NCI-H1048 (cell line): Measurements from ENCODE around the gene PIK3R1.

Experiments
- DNase-seq: peaks from one replicate; lab custom pipeline; 2025; lab: John Stamatoyannopoulos, UW

PIK3R1 gene

GRCh38 chr5:68271124-68271523 lies 55.6 kb downstream of the PIK3R1 start:
- DNase-seq = no peak

- no peak for DNase-seq
Observed at GRCh38 chr5:68272289-68272688, 56.7 kb downstream of the PIK3R1 start.

GRCh38 chr5:68273717-68274409 lies 58.3 kb downstream of the PIK3R1 start:
- DNase-seq = no peak

GRCh38 chr5:68274847-68275651 lies 59.5 kb downstream of the PIK3R1 start:
- DNase-seq = no peak

- DNase-seq = no peak
Observed at GRCh38 chr5:68276740-68277139, 61.2 kb downstream of the PIK3R1 start.

- no peak for DNase-seq
Observed at GRCh38 chr5:68277431-68277830, 61.9 kb downstream of the PIK3R1 start.

GRCh38 chr5:68279984-68280383 lies 64.4 kb downstream of the PIK3R1 start:
- DNase-seq = no peak

GRCh38 chr5:68282001-68282400 lies 66.4 kb downstream of the PIK3R1 start:
- no peak for DNase-seq

- DNase-seq = no peak
Observed at GRCh38 chr5:68283766-68284165, 68.2 kb downstream of the PIK3R1 start.

GRCh38 chr5:68285075-68285840 lies 69.7 kb downstream of the PIK3R1 start:
- no peak for DNase-seq

GRCh38 chr5:68285851-68286611 lies 70.5 kb downstream of the PIK3R1 start:
- peak; percentile 22 for DNase-seq

- DNase-seq = no peak
Observed at GRCh38 chr5:68286612-68286912, 71.0 kb downstream of the PIK3R1 start.

- no peak for DNase-seq
Observed at GRCh38 chr5:68287631-68287975, 72.0 kb downstream of the PIK3R1 start.

- no peak for DNase-seq
Observed at GRCh38 chr5:68287976-68288706, 72.6 kb downstream of the PIK3R1 start.

GRCh38 chr5:68288707-68289134 lies 73.2 kb downstream of the PIK3R1 start:
- no peak for DNase-seq

GRCh38 chr5:68289498-68289897 lies 73.9 kb downstream of the PIK3R1 start:
- DNase-seq = no peak

- DNase-seq = no peak
Observed at GRCh38 chr5:68290260-68290674, 74.7 kb downstream of the PIK3R1 start.

- DNase-seq = no peak
Observed at GRCh38 chr5:68290847-68291246, 75.3 kb downstream of the PIK3R1 start.

GRCh38 chr5:68292316-68292715 lies 76.8 kb downstream of the PIK3R1 start:
- DNase-seq = no peak

GRCh38 chr5:68295772-68296171 lies 80.2 kb downstream of the PIK3R1 start:
- no peak for DNase-seq

GRCh38 chr5:68296895-68297294 lies 81.3 kb downstream of the PIK3R1 start:
- DNase-seq = no peak

- no peak for DNase-seq
Observed at GRCh38 chr5:68297656-68298055, 82.1 kb downstream of the PIK3R1 start.
